HepG2 (cell line): ENCODE data around the gene PIWIL1. TPM values are rescaled to one million over a fixed set of nuclear protein-coding genes. Genes with fewer than 3 reads are reported as not detected.

Experiments used
- ARNT ChIP-seq: fragments of 450-650 bp; IDR thresholded peaks from 2 replicates; pipeline ENCODE4 v1.6.1; 2017
- BRD4 ChIP-seq: sonication (generic); formaldehyde crosslinking; IDR thresholded peaks from 2 replicates; pipeline ENCODE4 v1.4.0; 2020; ENCODE audit warnings: missing genetic modification reagents
- GABPB1 ChIP-seq: IDR thresholded peaks from 2 replicates; pipeline ENCODE4 v1.6.1; 2016; ENCODE audit warnings: mild to moderate bottlenecking, missing genetic modification reagents, moderate library complexity, missing compliant biosample characterization
- MAF1 ChIP-seq: sonication (generic); formaldehyde crosslinking; IDR thresholded peaks from 2 replicates; pipeline ENCODE4 v1.5.0; 2020; ENCODE audit warnings: missing genetic modification reagents, borderline replicate concordance
- MAFF ChIP-seq: IDR thresholded peaks from 2 replicates; pipeline ENCODE4 v1.6.1; 2011; ENCODE audit warnings: low read depth, low read length, improper control_type of control experiment
- PRMT3 ChIP-seq: sonication (generic); formaldehyde crosslinking; IDR thresholded peaks from 2 replicates; pipeline ENCODE4 v1.8.1; 2022; ENCODE audit warnings: low read depth, mild to moderate bottlenecking, moderate library complexity, missing genetic modification reagents, borderline replicate concordance
- RAD21 ChIP-seq: fragments of 450-650 bp; formaldehyde crosslinking; IDR thresholded peaks from 2 replicates; pipeline ENCODE4 v1.5.0; 2020; ENCODE audit warnings: mild to moderate bottlenecking
- SMAD1 ChIP-seq: sonication (generic); formaldehyde crosslinking; IDR thresholded peaks from 2 replicates; pipeline ENCODE4 v1.4.0; 2020; ENCODE audit warnings: missing genetic modification reagents, low read depth, mild to moderate bottlenecking, borderline replicate concordance
- SMC3 ChIP-seq: IDR thresholded peaks from 2 replicates; pipeline ENCODE4 v1.6.1; 2011; ENCODE audit warnings: low read length, improper control_type of control experiment
- THYN1 ChIP-seq: sonication (generic); formaldehyde crosslinking; IDR thresholded peaks from 2 replicates; pipeline ENCODE4 v1.8.1; 2023; ENCODE audit warnings: low read depth, mild to moderate bottlenecking, moderate library complexity, missing genetic modification reagents, borderline replicate concordance
- ZBTB34 ChIP-seq: sonication (generic); formaldehyde crosslinking; IDR thresholded peaks from 2 replicates; pipeline ENCODE4 v1.8.0; 2022; ENCODE audit warnings: mild to moderate bottlenecking, missing genetic modification reagents
- ZBTB7B ChIP-seq: sonication (generic); formaldehyde crosslinking; IDR thresholded peaks from 2 replicates; pipeline ENCODE4 v1.4.0; 2020; ENCODE audit warnings: missing genetic modification reagents
- ZNF205 ChIP-seq: IDR thresholded peaks from 2 replicates; pipeline ENCODE4 v1.6.1; 2018; ENCODE audit warnings: missing biosample characterization, missing genetic modification reagents
- ZNF780A ChIP-seq: sonication (generic); formaldehyde crosslinking; IDR thresholded peaks from 2 replicates; pipeline ENCODE4 v1.8.0; 2022; ENCODE audit warnings: mild to moderate bottlenecking, missing genetic modification reagents, moderate library complexity
- polyA plus RNA-seq, 8 experiments: library from polyadenylated mRNA; depleted of rRNA in 3 of 8; stranded (reverse) in 7 of 8; unstranded in 1 of 8; fragments of >200 nt; fragmentation: Illumina TruSeq in 4 of 8; extraction: Trizol in 4 of 8; gene quantifications; 2 replicates each; pipeline versions ENCODE4 v1.2.1 to v1.2.3, GENCODE V29; 2011 to 2016; ENCODE audit warnings: low read depth in 4 of 8, missing spikeins in 1 of 8, mixed read lengths in 1 of 8; ENCODE audit not compliant: insufficient read depth in 1 of 8
- total RNA-seq, 5 experiments: library from RNA; depleted of rRNA; stranded (reverse); fragments of >200 nt; fragmentation: Illumina TruSeq; extraction: Trizol; gene quantifications; 2 replicates each; pipeline ENCODE4 v1.2.3, GENCODE V29; 2016; ENCODE audit warnings: low read depth in 1 of 5
- TF ChIP-seq, protein P1 (sequence below): sonication (generic); formaldehyde crosslinking; IDR thresholded peaks from 2 replicates; pipeline ENCODE4 v1.5.0; 2020; ENCODE audit warnings: mild to moderate bottlenecking, missing genetic modification reagents, borderline replicate concordance
- TF ChIP-seq, protein P2 (sequence below): sonication (generic); formaldehyde crosslinking; IDR thresholded peaks from 2 replicates; pipeline ENCODE4 v1.4.0; 2020; ENCODE audit warnings: missing genetic modification reagents

Gene PIWIL1
- total and polyA plus RNA-seq, 2 of the 13 experiments (the other 11 are each of a cell fraction or from before 2014, with no cell fraction given) = not detected

GRCh38 chr12:130335517-130336392, 1.9 kb upstream of the PIWIL1 start (continued):
- TF ChIP-seq, protein P1, sequence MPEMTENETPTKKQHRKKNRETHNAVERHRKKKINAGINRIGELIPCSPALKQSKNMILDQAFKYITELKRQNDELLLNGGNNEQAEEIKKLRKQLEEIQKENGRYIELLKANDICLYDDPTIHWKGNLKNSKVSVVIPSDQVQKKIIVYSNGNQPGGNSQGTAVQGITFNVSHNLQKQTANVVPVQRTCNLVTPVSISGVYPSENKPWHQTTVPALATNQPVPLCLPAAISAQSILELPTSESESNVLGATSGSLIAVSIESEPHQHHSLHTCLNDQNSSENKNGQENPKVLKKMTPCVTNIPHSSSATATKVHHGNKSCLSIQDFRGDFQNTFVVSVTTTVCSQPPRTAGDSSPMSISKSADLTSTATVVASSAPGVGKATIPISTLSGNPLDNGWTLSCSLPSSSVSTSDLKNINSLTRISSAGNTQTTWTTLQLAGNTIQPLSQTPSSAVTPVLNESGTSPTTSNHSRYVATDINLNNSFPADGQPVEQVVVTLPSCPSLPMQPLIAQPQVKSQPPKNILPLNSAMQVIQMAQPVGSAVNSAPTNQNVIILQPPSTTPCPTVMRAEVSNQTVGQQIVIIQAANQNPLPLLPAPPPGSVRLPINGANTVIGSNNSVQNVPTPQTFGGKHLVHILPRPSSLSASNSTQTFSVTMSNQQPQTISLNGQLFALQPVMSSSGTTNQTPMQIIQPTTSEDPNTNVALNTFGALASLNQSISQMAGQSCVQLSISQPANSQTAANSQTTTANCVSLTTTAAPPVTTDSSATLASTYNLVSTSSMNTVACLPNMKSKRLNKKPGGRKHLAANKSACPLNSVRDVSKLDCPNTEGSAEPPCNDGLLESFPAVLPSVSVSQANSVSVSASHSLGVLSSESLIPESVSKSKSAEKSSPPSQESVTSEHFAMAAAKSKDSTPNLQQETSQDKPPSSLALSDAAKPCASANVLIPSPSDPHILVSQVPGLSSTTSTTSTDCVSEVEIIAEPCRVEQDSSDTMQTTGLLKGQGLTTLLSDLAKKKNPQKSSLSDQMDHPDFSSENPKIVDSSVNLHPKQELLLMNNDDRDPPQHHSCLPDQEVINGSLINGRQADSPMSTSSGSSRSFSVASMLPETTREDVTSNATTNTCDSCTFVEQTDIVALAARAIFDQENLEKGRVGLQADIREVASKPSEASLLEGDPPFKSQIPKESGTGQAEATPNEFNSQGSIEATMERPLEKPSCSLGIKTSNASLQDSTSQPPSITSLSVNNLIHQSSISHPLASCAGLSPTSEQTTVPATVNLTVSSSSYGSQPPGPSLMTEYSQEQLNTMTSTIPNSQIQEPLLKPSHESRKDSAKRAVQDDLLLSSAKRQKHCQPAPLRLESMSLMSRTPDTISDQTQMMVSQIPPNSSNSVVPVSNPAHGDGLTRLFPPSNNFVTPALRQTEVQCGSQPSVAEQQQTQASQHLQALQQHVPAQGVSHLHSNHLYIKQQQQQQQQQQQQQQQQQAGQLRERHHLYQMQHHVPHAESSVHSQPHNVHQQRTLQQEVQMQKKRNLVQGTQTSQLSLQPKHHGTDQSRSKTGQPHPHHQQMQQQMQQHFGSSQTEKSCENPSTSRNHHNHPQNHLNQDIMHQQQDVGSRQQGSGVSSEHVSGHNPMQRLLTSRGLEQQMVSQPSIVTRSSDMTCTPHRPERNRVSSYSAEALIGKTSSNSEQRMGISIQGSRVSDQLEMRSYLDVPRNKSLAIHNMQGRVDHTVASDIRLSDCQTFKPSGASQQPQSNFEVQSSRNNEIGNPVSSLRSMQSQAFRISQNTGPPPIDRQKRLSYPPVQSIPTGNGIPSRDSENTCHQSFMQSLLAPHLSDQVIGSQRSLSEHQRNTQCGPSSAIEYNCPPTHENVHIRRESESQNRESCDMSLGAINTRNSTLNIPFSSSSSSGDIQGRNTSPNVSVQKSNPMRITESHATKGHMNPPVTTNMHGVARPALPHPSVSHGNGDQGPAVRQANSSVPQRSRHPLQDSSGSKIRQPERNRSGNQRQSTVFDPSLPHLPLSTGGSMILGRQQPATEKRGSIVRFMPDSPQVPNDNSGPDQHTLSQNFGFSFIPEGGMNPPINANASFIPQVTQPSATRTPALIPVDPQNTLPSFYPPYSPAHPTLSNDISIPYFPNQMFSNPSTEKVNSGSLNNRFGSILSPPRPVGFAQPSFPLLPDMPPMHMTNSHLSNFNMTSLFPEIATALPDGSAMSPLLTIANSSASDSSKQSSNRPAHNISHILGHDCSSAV (CRISPR knock-in tag) = no peak
- TF ChIP-seq MAFF = no peak
- TF ChIP-seq THYN1 (CRISPR knock-in tag) = no peak
- no peak for TF ChIP-seq MAF1 (CRISPR knock-in tag)
- TF ChIP-seq RAD21 (CRISPR knock-in tag) = peak; percentile 39; the same call in 1 of the 2 replicates
- no peak for TF ChIP-seq BRD4 (CRISPR knock-in tag)
- no peak for TF ChIP-seq PRMT3 (CRISPR knock-in tag)
- TF ChIP-seq ARNT = no peak
- TF ChIP-seq ZBTB7B (CRISPR knock-in tag) = no peak
- TF ChIP-seq ZBTB34 (CRISPR knock-in tag) = no peak
- TF ChIP-seq GABPB1 (CRISPR knock-in tag) = no peak
- TF ChIP-seq ZNF780A (CRISPR knock-in tag) = no peak
- no peak for TF ChIP-seq SMAD1 (CRISPR knock-in tag)
- TF ChIP-seq ZNF205 (CRISPR knock-in tag) = no peak
- peak; percentile 59 for TF ChIP-seq SMC3
- TF ChIP-seq, protein P2, sequence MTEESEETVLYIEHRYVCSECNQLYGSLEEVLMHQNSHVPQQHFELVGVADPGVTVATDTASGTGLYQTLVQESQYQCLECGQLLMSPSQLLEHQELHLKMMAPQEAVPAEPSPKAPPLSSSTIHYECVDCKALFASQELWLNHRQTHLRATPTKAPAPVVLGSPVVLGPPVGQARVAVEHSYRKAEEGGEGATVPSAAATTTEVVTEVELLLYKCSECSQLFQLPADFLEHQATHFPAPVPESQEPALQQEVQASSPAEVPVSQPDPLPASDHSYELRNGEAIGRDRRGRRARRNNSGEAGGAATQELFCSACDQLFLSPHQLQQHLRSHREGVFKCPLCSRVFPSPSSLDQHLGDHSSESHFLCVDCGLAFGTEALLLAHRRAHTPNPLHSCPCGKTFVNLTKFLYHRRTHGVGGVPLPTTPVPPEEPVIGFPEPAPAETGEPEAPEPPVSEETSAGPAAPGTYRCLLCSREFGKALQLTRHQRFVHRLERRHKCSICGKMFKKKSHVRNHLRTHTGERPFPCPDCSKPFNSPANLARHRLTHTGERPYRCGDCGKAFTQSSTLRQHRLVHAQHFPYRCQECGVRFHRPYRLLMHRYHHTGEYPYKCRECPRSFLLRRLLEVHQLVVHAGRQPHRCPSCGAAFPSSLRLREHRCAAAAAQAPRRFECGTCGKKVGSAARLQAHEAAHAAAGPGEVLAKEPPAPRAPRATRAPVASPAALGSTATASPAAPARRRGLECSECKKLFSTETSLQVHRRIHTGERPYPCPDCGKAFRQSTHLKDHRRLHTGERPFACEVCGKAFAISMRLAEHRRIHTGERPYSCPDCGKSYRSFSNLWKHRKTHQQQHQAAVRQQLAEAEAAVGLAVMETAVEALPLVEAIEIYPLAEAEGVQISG (CRISPR knock-in tag) = no peak
